Activated T-helper 1 cell treated with anti-CD3 and anti-CD28 coated beads, Interleukin-12 subunit alpha, Interleukin-12 subunit beta, Interleukin-2, Interleukin-4 antibody, amounts not matched to agents 30 ng/mL and 10 ng/mL and 1 ng/mL, durations not matched to agents 14 hours and 24 hours and 36 hours (primary cell): Measurements from ENCODE around the gene CD200. TPM values are rescaled to one million over a fixed set of nuclear protein-coding genes. Genes with fewer than 3 reads are reported as not detected.
A peak's percentile ranks its signal among the peaks of the same experiment; 100 is the strongest.

Experiments used
- DNase-seq: peaks from one replicate; pipeline ENCODE4 v3.0.0; 2021; ENCODE audit warnings: low spot score
- H3K27ac Mint-ChIP-seq: one replicate; pipeline ENCODE4 v1.8.0; 2021; ENCODE audit warnings: mild to moderate bottlenecking, mixed read lengths
- H3K27me3 Mint-ChIP-seq: one replicate; pipeline ENCODE4 v1.8.0; 2022; ENCODE audit warnings: mild to moderate bottlenecking, moderate library complexity, mixed read lengths; ENCODE audit not compliant: insufficient read depth
- H3K36me3 Mint-ChIP-seq: one replicate; pipeline ENCODE4 v1.8.0; 2021; ENCODE audit warnings: low read depth, mixed read lengths
- H3K4me1 Mint-ChIP-seq: one replicate; pipeline ENCODE4 v1.8.0; 2021; ENCODE audit warnings: low read depth, mixed read lengths
- H3K4me3 Mint-ChIP-seq: one replicate; pipeline ENCODE4 v1.8.0; 2021; ENCODE audit warnings: mild to moderate bottlenecking, moderate library complexity, mixed read lengths
- H3K9me3 Mint-ChIP-seq: one replicate; pipeline ENCODE4 v1.8.0; 2021; ENCODE audit warnings: mixed read lengths
- intact Hi-C: fragments of 100-400 bp; cut with micrococcal nuclease; formaldehyde crosslinking; loops from one replicate; pipeline ENCODE4 v1.15.1; 2024
- total RNA-seq: library from RNA; stranded (reverse); gene quantifications from 2 replicates; pipeline ENCODE4 v1.2.3, GENCODE V29; 2022

Gene CD200, protein sequence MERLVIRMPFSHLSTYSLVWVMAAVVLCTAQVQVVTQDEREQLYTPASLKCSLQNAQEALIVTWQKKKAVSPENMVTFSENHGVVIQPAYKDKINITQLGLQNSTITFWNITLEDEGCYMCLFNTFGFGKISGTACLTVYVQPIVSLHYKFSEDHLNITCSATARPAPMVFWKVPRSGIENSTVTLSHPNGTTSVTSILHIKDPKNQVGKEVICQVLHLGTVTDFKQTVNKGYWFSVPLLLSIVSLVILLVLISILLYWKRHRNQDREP
- total RNA-seq = 141 TPM in 2 replicates

DNA sequence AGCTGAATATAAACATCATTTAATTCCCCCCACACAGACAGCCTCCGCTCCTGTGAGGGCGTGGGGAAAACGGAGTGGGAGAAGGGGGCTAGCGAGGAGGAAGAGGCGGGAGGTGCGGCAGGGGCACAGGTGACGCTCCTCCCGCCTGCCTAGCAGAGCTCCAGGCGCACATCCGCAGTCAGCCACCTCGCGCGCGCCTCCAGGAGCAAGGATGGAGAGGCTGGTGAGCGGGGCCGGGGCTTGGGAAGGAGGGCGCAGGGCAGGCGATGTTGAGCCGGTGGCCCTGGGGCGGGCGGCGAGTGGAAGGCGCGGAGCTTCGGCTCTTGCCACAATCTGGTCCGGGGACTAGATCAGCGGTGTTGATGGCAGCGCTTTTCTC, at the start of gene CD200:
Gene CD200 (plus strand): TSS at position 155 of the 379 bp plus-strand sequence. CDS start 57 bp downstream, at position 212.
- DNase-seq = peak; percentile 44
- Mint-ChIP-seq H3K27ac (peak within 1 kb of the TSS; percentile 84), H3K4me3 (peak within 1 kb of the TSS; percentile 97), H3K4me1 (peaks cover 41% of the 10 kb centered on the region), H3K9me3 (no peaks in the 10 kb centered on the region), H3K27me3 (peaks cover 1% of the 10 kb centered on the region), H3K36me3 (peaks cover 36% of the 10 kb centered on the region)
- intact Hi-C loops = loop anchor here (1.0 to 2.0 kb wide), 2 partner anchors 25 to 166 kb away; partner anchors contain the start of gene BTLA

DNA sequence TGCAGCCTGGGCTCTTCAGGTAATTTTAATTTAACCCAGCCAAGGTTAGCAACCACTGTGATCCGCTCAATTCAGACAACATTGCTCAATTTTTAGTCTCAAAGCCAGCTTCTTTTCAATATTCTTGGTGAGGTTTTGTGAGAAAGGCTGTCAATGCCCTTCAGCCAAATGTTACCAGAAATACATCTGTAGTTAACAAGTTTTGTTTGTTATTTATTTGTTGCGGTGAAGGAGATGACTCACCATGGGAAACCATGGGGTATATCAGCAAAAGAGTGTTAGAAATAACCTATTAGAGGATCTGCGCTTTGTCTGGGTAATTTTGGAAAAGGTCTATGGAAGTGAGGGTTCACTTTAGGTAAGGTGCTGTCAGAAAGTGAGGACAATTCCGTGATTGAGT, 43.9 kb upstream of the CD200 start:
- H3K9me3 Mint-ChIP-seq = no peaks in the 10 kb centered on the region
- H3K4me3 Mint-ChIP-seq = no peak overlapping the region
- H3K36me3 Mint-ChIP-seq = no peaks in the 10 kb centered on the region
- peaks cover 17% of the 10 kb centered on the region for H3K4me1 Mint-ChIP-seq
- DNase-seq = no peak
- H3K27ac Mint-ChIP-seq = no peak overlapping the region
- peaks cover 3% of the 10 kb centered on the region for H3K27me3 Mint-ChIP-seq
- intact Hi-C loops = no loop called here

DNA sequence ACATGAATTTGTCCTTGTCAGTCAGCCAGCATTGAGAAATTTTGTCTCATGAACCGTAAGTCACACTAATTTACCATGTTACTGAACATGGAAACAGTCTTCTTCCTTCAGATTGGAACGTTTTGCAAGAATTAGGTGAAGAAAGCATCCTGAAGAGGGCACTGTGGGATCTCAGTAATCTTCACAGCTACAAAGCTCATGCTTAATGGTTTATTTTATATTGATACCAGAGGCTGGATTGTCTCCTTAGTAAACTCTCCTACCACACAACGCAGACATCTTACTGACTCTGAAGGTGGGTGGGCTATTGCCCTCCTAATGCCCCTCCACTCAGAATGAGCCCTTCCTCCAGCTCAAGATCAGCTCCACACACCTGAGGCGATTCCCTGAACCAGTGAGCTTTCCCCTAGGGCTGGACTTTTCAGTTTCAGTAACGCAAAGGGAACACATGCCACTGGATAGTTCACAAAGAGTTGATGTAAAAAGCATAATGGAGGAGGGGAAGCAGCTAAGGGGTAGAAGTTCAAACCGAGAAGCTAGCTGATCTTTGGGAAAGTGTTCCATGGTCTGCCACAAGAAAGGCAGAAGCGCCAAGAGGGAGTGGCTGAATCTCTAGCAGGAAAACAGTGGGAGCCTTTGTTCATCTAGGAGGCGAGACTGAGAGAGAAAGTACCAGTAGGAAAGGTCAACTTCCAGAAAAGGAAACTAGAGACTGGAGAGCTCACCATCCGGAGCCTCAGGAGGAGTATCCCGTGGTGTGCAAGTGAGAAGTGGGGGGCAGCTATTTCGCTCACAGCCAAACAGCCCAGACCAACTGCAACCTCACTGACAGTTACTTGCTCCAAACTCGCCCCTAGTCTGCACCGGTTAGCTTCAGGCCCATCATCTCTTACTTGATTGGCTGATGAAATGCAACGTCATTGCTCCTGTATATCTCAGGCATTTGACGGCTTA, 39.3 kb upstream of the CD200 start, which contains the start of gene SLC9C1:
Gene SLC9C1 (minus strand): TSS at position 849 of the 954 bp plus-strand sequence. CDS start 7,425 bp downstream, outside the sequence.
- intact Hi-C loops = loop anchor here (1.0 to 2.0 kb wide), 4 partner anchors 33 to 238 kb away; no protein-coding TSS in a partner anchor
- Mint-ChIP-seq H3K27me3 (no peaks in the 10 kb centered on the region), H3K4me3 (peak within 1 kb of the TSS; percentile 72), H3K36me3 (no peaks in the 10 kb centered on the region), H3K4me1 (peaks cover 49% of the 10 kb centered on the region), H3K9me3 (no peaks in the 10 kb centered on the region), H3K27ac (peak within 1 kb of the TSS; percentile 79)
- DNase-seq = peak; percentile 36

DNA sequence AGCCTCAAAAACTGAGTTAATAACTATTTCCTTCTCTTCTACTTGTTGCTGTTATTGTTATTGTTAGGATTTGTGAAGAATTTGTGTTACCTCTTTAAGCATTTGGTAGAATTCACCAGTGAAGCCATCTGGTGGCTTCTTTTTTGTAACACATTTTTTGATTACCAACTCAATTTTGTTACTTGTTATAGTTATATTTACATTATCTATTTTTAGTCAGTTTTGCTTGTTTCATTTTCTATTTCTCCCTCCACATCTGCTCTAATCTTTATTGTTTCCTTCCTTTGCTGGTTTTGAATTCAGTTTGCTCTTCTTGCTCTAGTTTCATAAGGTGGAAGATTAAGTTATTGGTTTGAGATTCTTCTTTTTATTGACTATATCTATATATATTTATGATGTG, 35.2 kb upstream of the CD200 start:
- Mint-ChIP-seq H3K9me3 (no peaks in the 10 kb centered on the region), H3K27me3 (no peaks in the 10 kb centered on the region), H3K4me1 (peaks cover 45% of the 10 kb centered on the region), H3K4me3 (peak overlapping the region; percentile 8), H3K27ac (peak overlapping the region; percentile 20), H3K36me3 (no peaks in the 10 kb centered on the region)
- DNase-seq = no peak
- intact Hi-C loops = loop anchor here (2.0 kb wide), 1 partner anchor 161 kb away; no protein-coding TSS in a partner anchor

DNA sequence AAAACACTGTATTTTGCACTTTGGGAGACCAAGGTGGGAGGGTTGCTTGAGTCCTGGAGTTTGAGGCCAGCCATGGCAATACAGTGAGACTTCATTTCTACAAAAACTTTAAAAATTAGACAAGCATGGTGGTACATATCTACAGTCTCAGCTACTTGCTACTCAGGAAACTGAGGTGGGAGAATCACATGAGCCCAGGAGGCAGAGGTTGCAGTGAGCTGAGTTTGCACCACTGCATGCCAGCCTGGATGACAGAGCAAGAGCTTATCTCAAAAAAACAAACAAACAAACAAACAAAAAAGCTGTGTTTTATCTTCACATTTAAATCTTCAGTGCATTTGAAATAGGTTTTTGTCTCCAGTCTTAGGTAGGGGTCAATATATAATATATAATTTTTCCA, 34.2 kb upstream of the CD200 start:
- no peaks in the 10 kb centered on the region for H3K9me3 Mint-ChIP-seq
- peaks cover 37% of the 10 kb centered on the region for H3K4me1 Mint-ChIP-seq
- no peak for DNase-seq
- H3K36me3 Mint-ChIP-seq = no peaks in the 10 kb centered on the region
- no peak overlapping the region for H3K4me3 Mint-ChIP-seq
- intact Hi-C loops = no loop called here
- H3K27me3 Mint-ChIP-seq = no peaks in the 10 kb centered on the region
- no peak overlapping the region for H3K27ac Mint-ChIP-seq

DNA sequence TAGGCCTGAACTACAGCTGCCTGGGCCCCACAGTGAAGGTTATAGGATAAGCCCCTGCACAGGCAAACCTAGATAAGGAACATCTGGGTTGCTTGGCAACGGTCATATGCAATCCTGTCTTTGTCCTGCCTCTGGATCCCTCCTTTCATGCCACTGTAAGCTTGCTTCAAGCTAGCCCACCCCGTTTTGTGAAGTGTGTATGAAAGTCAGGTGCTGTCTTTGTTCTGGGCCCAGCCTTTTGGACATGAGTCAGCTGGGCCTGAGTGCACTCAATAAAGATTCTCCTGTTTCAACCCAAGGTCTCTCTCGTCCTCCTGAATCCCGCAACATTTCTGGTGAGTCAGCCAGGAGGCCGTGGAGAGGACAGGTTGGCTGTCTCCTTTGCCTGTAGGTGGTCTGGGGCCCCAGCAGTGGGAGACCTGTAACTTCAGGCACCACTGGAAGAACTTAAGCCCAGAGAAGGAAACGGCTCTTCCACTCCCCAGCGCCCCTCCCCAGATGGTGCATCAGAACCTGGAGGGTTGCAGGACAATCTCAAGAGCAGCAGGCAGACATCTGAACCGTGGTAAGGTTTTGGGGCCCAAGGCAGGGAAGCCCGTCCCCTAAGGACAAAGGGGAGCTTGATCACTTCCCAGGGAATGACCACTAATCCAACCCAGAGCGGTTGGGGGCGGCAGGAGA, 30.7 kb upstream of the CD200 start:
- H3K4me1 Mint-ChIP-seq = peaks cover 16% of the 10 kb centered on the region
- DNase-seq = no peak
- intact Hi-C loops = loop anchor here (5.0 kb wide), 1 partner anchor 670 kb away; no protein-coding TSS in a partner anchor
- no peaks in the 10 kb centered on the region for H3K9me3 Mint-ChIP-seq
- no peak overlapping the region for H3K4me3 Mint-ChIP-seq
- H3K27ac Mint-ChIP-seq = no peak overlapping the region
- no peaks in the 10 kb centered on the region for H3K27me3 Mint-ChIP-seq
- H3K36me3 Mint-ChIP-seq = no peaks in the 10 kb centered on the region

DNA sequence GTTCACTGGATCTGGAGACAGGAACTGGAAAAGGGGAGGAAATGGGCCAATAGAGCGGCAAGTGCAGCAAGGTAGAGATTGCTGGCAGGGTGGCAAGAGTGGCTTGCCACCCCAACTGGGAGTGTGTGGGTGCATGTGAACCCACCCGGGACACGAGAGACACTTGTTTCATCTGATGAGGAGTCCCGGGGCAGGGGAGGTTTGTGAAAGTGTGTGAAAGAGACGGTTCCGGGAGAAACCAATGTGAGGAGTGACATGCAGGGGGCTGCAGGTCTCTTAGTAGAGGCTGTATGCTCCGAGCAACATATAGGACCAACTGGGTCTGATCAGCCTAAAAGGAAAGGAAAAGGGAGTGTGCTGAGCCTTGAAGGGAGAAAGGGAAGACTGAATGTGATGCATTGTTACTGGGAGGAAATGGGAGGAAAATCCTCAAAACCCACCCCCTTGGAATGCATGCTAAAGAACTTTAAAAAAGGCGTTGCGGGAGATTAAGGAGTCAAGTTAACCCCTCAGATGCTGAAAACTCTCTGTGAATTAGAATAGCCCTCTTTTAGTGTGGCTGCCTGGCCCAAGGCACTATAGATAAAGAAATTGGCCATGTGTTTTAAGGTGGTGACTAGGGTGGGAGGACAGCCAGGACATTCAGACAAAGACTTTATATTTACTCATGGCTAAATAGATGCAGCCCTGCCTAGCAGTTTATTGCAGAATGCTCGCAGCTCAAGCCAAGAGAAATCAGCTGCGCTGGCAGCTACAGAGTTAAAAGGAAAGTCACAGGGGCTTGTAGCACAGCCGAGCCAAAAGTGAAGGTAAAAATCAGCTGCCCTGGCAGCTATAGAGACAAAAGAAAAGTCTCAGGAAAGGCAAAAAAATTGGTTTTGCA, 29.8 kb upstream of the CD200 start:
- Mint-ChIP-seq H3K36me3 (no peaks in the 10 kb centered on the region), H3K4me3 (no peak overlapping the region), H3K9me3 (no peaks in the 10 kb centered on the region), H3K27me3 (no peaks in the 10 kb centered on the region), H3K4me1 (peaks cover 8% of the 10 kb centered on the region), H3K27ac (no peak overlapping the region)
- DNase-seq = no peak
- intact Hi-C loops = loop anchor here (5.0 kb wide), 1 partner anchor 669 kb away; no protein-coding TSS in a partner anchor

DNA sequence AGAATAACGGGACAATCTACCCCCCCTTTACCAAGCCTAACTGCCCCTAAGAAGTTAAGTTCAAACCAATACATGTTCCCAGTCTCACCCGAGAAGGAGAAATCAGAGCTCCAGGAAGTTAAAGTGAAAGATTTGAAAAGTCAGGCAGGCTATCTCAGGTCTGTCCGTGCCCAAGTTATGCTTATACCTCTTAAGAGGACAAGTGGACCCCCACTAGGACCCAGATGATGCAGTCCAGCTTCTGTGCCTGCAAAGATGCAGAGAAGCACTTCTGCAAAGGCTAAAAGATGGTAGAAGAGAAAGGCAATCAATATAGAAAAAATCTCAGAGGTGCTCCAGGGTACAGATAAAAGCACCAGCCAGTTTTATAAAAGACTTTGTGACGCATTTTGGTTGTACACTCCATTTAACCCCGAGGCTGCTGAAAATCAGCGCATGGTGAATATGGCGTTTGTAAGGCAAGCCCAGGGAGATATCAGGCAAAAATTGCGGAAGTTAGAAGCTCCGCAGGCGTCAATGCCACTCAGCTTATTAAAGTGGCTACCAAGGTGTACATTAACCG, 29.1 kb upstream of the CD200 start:
- intact Hi-C loops = loop anchor here (5.0 kb wide), 1 partner anchor 668 kb away; no protein-coding TSS in a partner anchor
- Mint-ChIP-seq H3K36me3 (no peaks in the 10 kb centered on the region), H3K27me3 (no peaks in the 10 kb centered on the region), H3K4me1 (peaks cover under 1% of the 10 kb centered on the region), H3K4me3 (no peak overlapping the region), H3K9me3 (no peaks in the 10 kb centered on the region), H3K27ac (no peak overlapping the region)
- no peak for DNase-seq

DNA sequence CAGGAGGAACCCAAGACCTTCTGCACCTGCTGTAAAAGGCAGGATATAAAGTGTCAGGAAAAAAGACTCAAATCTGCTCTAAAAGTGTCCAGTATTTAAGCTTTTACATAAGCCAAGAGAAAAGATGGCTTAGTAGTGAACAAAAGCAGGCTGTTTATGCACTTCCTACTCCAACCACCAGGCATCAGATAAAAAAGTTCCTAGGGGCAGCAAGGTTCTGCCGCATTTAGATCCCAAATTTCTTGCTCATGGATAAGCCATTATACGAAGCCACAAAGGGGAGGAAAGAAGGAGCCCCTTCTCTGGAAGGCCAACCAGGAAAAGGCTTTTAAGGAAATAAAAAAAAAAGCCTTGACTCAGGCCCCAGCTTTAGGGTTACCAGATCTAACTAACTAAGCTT, 28.3 kb upstream of the CD200 start:
- H3K4me1 Mint-ChIP-seq = no peaks in the 10 kb centered on the region
- H3K27me3 Mint-ChIP-seq = no peaks in the 10 kb centered on the region
- no peak overlapping the region for H3K4me3 Mint-ChIP-seq
- no peaks in the 10 kb centered on the region for H3K9me3 Mint-ChIP-seq
- intact Hi-C loops = loop anchor here (5.0 kb wide), 1 partner anchor 668 kb away; no protein-coding TSS in a partner anchor
- no peak for DNase-seq
- H3K36me3 Mint-ChIP-seq = no peaks in the 10 kb centered on the region
- no peak overlapping the region for H3K27ac Mint-ChIP-seq

DNA sequence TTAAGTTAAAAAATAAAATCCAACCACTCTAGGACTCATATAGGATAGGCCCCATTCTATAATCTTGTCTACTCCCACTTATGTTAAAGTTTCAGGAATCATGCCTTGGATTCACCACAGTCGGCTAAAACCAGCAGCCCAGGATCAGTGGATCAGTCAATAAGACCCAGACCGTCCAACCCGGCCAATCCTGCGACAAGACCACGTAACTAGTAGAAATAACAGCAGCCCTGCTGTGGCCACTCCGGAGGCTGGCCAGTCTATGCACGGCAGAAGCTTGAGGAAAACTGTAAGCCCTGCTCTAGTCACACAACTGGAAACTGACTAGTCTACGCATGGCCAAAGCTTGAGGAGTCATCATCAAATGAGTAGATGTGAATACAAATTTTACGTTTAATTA, 26.1 kb upstream of the CD200 start:
- DNase-seq = no peak
- intact Hi-C loops = no loop called here
- no peaks in the 10 kb centered on the region for H3K27me3 Mint-ChIP-seq
- H3K9me3 Mint-ChIP-seq = no peaks in the 10 kb centered on the region
- H3K4me1 Mint-ChIP-seq = no peaks in the 10 kb centered on the region
- H3K27ac Mint-ChIP-seq = no peak overlapping the region
- no peaks in the 10 kb centered on the region for H3K36me3 Mint-ChIP-seq
- H3K4me3 Mint-ChIP-seq = no peak overlapping the region

DNA sequence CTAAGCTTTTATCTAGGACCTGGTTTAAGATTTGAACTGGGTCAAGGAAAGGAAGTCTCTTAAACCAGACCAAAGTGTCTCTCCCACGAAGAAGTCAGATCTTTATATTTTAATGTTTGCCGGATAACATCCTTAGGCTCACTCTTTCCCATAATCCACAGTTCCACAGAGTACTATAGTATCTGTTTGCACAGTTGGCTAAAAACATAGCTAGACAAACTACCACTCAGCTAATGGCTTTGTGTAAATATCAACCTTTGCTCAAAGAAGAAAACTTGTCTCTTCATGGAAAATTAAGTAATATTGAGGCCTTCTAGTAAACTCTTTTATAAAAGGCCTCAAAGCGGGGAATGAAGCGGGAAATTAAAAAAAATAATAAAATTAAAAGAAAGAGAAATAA, 25.4 kb upstream of the CD200 start:
- no peaks in the 10 kb centered on the region for H3K36me3 Mint-ChIP-seq
- no peak overlapping the region for H3K4me3 Mint-ChIP-seq
- no peaks in the 10 kb centered on the region for H3K27me3 Mint-ChIP-seq
- H3K9me3 Mint-ChIP-seq = no peaks in the 10 kb centered on the region
- H3K4me1 Mint-ChIP-seq = no peaks in the 10 kb centered on the region
- intact Hi-C loops = no loop called here
- no peak overlapping the region for H3K27ac Mint-ChIP-seq
- DNase-seq = no peak
